Kidney epithelial cell (primary cell): ENCODE measurements around the gene TWF1. TPM values are rescaled to one million over a fixed set of nuclear protein-coding genes. Genes with fewer than 3 reads are reported as not detected.

Source experiments
- DNase-seq: peaks from one replicate; pipeline ENCODE4 v3.0.0-alpha.2; 2010; ENCODE audit warnings: low read depth
- H3K27me3 ChIP-seq: 2 replicates; pipeline ENCODE4 v1.6.0; 2011; ENCODE audit warnings: low read length; ENCODE audit not compliant: control insufficient read depth, insufficient read depth
- H3K36me3 ChIP-seq: 2 replicates; pipeline ENCODE4 v1.5.1; 2011; ENCODE audit warnings: low read length; ENCODE audit not compliant: control insufficient read depth, insufficient read depth
- H3K4me3 ChIP-seq: 2 replicates; pipeline ENCODE4 v1.5.1; 2011; ENCODE audit warnings: low read depth, mild to moderate bottlenecking, control low read depth, low read length
- total RNA-seq: library from RNA; depleted of rRNA; stranded (reverse); fragments of >200 nt; gene quantifications from 2 replicates; pipeline ENCODE4 v1.2.3, GENCODE V29; 2015
- TF ChIP-seq, protein P1 (sequence below): IDR thresholded peaks from 2 replicates; pipeline ENCODE4 v1.5.1; 2011; ENCODE audit warnings: mild to moderate bottlenecking, moderate library complexity, low read length, control low read depth, inconsistent platforms; ENCODE audit not compliant: insufficient read depth, poor library complexity, severe bottlenecking

The TWF1 gene
- total RNA-seq, 1 donor from 2014 or later: 137 TPM

GRCh38 chr12:43812926-43813325 lies 6.8 kb upstream of the TWF1 start:
- no peak overlapping the region for H3K4me3 ChIP-seq
- TF ChIP-seq, protein P1, sequence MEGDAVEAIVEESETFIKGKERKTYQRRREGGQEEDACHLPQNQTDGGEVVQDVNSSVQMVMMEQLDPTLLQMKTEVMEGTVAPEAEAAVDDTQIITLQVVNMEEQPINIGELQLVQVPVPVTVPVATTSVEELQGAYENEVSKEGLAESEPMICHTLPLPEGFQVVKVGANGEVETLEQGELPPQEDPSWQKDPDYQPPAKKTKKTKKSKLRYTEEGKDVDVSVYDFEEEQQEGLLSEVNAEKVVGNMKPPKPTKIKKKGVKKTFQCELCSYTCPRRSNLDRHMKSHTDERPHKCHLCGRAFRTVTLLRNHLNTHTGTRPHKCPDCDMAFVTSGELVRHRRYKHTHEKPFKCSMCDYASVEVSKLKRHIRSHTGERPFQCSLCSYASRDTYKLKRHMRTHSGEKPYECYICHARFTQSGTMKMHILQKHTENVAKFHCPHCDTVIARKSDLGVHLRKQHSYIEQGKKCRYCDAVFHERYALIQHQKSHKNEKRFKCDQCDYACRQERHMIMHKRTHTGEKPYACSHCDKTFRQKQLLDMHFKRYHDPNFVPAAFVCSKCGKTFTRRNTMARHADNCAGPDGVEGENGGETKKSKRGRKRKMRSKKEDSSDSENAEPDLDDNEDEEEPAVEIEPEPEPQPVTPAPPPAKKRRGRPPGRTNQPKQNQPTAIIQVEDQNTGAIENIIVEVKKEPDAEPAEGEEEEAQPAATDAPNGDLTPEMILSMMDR: no peak
- H3K36me3 ChIP-seq: no peaks in the 10 kb centered on the region
- DNase-seq: no peak
- no peaks in the 10 kb centered on the region for H3K27me3 ChIP-seq

DNA sequence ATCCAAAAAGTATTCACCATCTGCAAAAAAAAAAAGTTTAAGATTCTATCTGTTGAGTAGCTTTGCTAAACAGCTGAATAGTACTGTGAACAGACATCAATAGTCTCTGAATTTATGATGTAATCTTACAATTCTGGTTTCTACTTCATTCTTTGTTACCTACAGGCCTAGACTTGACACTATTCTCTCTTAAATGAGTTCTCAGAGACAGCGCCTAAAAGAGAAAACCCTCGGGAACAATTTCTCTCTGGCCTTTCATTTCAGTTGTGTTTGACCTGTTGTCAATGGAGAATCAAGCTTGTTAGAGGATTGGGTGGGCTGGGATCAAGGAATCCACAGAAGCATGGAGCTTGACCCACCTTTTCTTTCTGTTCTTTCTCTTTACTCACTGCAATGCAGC lies 5.9 kb upstream of the TWF1 start:
- no peak for DNase-seq
- H3K36me3 ChIP-seq: no peaks in the 10 kb centered on the region
- TF ChIP-seq, protein P1: no peak
- H3K27me3 ChIP-seq: no peaks in the 10 kb centered on the region
- no peak overlapping the region for H3K4me3 ChIP-seq

DNA sequence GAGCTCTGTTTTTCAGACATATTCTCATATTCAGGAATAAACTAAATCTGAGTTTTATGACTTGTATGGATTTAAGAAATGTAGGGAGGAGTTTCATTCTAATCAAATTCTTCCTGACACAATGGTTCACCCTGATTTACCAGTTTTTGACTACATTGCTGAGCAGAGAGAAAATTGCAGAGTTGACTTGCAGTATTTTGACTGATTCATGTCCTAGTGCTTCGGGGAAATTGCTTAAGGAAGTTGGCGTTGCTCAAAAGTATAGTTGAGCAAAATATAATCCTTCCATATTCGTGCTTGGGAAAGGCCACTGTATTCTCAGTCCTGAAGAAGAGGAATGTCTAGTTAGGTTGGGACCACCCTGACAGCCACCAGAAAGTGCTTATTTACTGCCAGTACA lies 1.3 kb upstream of the TWF1 start:
- no peaks in the 10 kb centered on the region for H3K27me3 ChIP-seq
- no peaks in the 10 kb centered on the region for H3K36me3 ChIP-seq
- no peak for DNase-seq
- TF ChIP-seq, protein P1: no peak
- H3K4me3 ChIP-seq: no peak overlapping the region

DNA sequence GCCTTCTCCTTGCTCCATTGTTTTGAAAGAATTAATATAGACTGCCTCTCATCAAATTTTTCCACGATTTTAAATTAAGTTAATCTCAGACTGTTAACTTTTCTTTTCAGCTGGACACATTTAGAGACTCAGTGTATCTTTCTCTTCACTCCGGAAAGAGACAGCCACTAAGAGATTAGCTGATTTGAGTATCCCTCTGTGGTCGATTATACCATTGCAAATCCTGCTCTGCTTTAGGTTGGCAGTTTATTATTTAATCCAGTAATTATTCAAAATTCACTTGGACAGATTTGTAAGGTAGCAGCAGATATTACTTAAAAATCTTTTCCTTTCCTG lies 588 bp upstream of the TWF1 start:
- Histone ChIP-seq H3K27me3 (no peaks in the 10 kb centered on the region), H3K4me3 (peak overlapping the region; percentile 89), H3K36me3 (no peaks in the 10 kb centered on the region)
- TF ChIP-seq, protein P1: no peak
- DNase-seq: no peak

DNA sequence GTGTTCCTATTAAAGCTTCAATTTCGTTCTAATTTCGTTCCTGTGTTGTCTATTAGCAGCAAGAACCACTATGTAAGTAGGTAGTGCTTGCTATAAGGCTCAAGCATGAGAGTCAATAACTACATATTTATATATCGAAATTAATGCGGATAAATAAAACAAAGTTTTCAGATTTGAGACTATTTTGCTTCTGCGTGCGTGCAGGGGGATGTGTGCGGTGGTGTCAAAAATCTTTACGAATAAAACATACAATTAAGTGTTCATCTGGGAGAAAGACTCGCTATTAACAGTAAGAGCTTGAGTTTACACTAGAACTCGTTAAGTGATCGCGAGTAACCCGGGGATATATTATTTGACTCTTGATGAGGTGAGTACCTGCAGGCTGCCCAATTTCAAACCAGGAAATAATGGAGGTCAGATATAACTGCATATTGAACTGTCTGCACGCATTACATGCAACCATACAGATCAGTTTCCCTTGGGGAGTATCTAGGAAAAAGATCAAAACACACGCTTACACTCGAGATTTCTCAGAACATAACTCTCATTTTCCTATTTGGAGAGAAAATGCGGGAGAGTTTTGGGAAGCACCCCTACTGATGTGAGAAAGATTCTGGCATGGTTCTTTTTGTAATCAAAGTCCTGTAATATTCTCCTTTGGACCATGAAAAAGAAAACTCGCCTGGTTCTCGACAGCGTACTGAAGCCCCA lies 813 bp downstream of the TWF1 start:
- H3K4me3 ChIP-seq: peak overlapping the region; percentile 89
- H3K36me3 ChIP-seq: no peaks in the 10 kb centered on the region
- TF ChIP-seq, protein P1: no peak
- no peak for DNase-seq
- H3K27me3 ChIP-seq: no peaks in the 10 kb centered on the region
